ENCODE measurements around the gene IKZF2. TPM values are rescaled to one million over a fixed set of nuclear protein-coding genes. Genes with fewer than 3 reads are reported as not detected.

Gene IKZF2
- total RNA-seq, 1 experiment from 2014 or later, result 26.1 TPM

DNA sequence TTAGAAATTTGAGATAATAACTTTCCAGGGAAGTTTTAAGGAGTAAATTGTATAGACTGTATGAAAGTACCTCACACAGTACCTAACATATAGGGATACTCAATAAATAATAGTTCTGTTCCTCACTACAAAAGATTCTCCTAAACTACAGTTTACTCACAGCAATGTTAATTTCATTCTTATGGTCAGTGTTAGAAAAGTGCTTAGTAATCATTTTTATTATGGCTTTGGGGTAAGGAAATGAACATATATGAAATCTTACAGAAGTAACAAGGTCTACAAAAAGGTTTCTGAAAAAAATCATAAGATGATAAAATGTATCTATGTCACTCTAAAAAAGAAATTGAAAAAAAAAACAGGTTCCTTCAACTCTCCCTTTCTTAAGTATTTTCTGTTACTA, 67.2 kb downstream of the IKZF2 start:
- no peak overlapping the region for H3K27ac Mint-ChIP-seq (ENCODE audit: unreplicated experiment)
- BruUV-seq (replicated peaks), result no TSS peak
- H3K4me3 Mint-ChIP-seq (ENCODE audit: low read depth, unreplicated experiment), result no peak overlapping the region
- TF ChIP-seq, protein P1, sequence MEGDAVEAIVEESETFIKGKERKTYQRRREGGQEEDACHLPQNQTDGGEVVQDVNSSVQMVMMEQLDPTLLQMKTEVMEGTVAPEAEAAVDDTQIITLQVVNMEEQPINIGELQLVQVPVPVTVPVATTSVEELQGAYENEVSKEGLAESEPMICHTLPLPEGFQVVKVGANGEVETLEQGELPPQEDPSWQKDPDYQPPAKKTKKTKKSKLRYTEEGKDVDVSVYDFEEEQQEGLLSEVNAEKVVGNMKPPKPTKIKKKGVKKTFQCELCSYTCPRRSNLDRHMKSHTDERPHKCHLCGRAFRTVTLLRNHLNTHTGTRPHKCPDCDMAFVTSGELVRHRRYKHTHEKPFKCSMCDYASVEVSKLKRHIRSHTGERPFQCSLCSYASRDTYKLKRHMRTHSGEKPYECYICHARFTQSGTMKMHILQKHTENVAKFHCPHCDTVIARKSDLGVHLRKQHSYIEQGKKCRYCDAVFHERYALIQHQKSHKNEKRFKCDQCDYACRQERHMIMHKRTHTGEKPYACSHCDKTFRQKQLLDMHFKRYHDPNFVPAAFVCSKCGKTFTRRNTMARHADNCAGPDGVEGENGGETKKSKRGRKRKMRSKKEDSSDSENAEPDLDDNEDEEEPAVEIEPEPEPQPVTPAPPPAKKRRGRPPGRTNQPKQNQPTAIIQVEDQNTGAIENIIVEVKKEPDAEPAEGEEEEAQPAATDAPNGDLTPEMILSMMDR (IDR thresholded peaks at IDR 0.05; ENCODE audit: unreplicated experiment), result no peak
- intact Hi-C loops (cut with micrococcal nuclease; ENCODE audit: unreplicated experiment), result loop anchor here (1.0 kb wide), 1 partner anchor 33 kb away; no protein-coding TSS in a partner anchor
- no peak for DNase-seq
- peaks cover 11% of the 10 kb centered on the region for H3K4me1 Mint-ChIP-seq (ENCODE audit: low read depth, unreplicated experiment)
- no peaks in the 10 kb centered on the region for H3K36me3 Mint-ChIP-seq (ENCODE audit: insufficient read depth, unreplicated experiment)
- CTCF ChIA-PET, result no interaction called here
- no peaks in the 10 kb centered on the region for H3K9me3 Mint-ChIP-seq (ENCODE audit: low read depth, unreplicated experiment)
- H3K27me3 Mint-ChIP-seq (ENCODE audit: unreplicated experiment), result no peaks in the 10 kb centered on the region

DNA sequence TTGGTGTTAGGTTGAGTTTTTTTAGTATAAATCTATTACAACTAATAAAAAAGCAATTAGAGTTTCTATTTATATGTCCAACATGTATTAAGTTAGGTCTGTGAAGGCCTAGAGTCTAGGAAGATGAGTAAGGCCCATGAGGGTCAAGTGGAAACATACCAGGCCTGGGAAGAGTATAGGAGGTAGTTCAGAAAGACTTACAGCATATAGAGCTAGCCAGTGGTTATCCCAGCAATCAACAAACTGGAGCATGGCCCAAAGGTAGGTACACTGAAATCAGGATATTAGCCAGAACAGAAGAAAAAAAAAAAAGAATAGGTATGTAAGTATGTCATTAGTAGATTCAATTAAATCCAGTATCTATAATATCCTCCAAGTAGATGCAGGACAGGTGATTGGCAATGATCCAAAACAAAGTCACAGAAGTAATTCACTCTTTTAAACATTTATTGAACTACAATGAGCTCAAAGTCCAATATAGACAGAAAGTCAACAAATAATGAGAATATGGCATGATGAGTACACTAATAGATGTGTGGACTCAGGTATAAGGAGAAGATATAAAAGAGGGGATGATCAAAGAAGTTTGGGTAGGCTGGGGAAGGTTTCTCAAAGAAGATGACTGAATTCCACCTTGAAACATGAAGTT, 70.3 kb downstream of the IKZF2 start:
- Mint-ChIP-seq H3K36me3 (ENCODE audit: insufficient read depth, unreplicated experiment) (no peaks in the 10 kb centered on the region), H3K4me1 (ENCODE audit: low read depth, unreplicated experiment) (peaks cover 11% of the 10 kb centered on the region), H3K4me3 (ENCODE audit: low read depth, unreplicated experiment) (no peak overlapping the region), H3K27ac (ENCODE audit: unreplicated experiment) (no peak overlapping the region), H3K27me3 (ENCODE audit: unreplicated experiment) (no peaks in the 10 kb centered on the region), H3K9me3 (ENCODE audit: low read depth, unreplicated experiment) (no peaks in the 10 kb centered on the region)
- BruUV-seq (replicated peaks), result no TSS peak
- TF ChIP-seq, protein P1 (IDR thresholded peaks at IDR 0.05; ENCODE audit: unreplicated experiment), result no peak
- CTCF ChIA-PET, result interaction anchor here (1.1 kb wide), 1 partner anchor 11 kb away, joined by 4 read pairs; no protein-coding TSS in a partner anchor
- no peak for DNase-seq
- intact Hi-C loops (cut with micrococcal nuclease; ENCODE audit: unreplicated experiment), result no loop called here

DNA sequence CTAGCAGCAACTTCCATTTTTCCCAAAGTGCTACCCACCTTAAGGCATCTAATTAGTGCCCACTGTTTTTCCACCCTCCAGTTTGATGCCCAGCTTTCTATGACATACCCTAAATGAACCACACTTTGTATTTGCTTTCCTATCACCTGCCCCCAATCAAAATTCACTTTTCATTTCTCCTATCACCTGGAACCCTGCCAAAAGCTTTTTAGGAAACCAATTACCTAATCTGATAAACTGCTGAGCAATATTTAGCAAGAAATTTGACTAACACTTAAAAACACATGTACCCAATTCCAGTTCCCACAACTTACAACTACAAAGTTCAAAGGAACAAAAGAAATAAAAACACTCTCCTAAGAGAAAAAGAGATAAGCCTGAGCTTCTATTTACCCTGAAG, 71.7 kb downstream of the IKZF2 start:
- intact Hi-C loops (cut with micrococcal nuclease; ENCODE audit: unreplicated experiment), result no loop called here
- Mint-ChIP-seq H3K4me1 (ENCODE audit: low read depth, unreplicated experiment) (peaks cover 11% of the 10 kb centered on the region), H3K27me3 (ENCODE audit: unreplicated experiment) (no peaks in the 10 kb centered on the region), H3K9me3 (ENCODE audit: low read depth, unreplicated experiment) (no peaks in the 10 kb centered on the region), H3K36me3 (ENCODE audit: insufficient read depth, unreplicated experiment) (no peaks in the 10 kb centered on the region), H3K4me3 (ENCODE audit: low read depth, unreplicated experiment) (no peak overlapping the region), H3K27ac (ENCODE audit: unreplicated experiment) (no peak overlapping the region)
- TF ChIP-seq, protein P1 (IDR thresholded peaks at IDR 0.05; ENCODE audit: unreplicated experiment), result no peak
- CTCF ChIA-PET, result interaction anchor here (0.7 kb wide), 1 partner anchor 25 kb away, joined by 3 read pairs; no protein-coding TSS in a partner anchor
- no peak for DNase-seq
- no TSS peak for BruUV-seq (replicated peaks)

DNA sequence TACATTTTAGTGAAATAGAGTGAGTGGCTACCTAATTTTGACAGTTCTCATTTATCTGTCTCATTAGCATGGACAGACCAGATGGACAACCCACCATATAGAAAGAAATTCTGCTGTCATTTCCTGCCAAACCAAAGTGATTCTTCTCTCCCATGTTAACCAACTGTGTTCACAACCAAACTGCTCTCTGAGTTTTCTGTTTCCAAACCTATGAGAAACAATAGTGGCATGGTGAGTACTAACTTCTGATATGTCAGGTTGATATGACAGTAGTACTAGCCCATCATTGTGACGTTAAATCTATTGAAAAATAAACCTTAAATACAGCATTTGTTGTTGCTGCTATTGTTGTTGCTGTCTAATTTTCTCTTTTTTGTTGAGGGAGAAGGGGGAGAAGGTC, 72.7 kb downstream of the IKZF2 start:
- BruUV-seq (replicated peaks), result no TSS peak
- Mint-ChIP-seq H3K27ac (ENCODE audit: unreplicated experiment) (no peak overlapping the region), H3K27me3 (ENCODE audit: unreplicated experiment) (no peaks in the 10 kb centered on the region), H3K9me3 (ENCODE audit: low read depth, unreplicated experiment) (no peaks in the 10 kb centered on the region), H3K4me3 (ENCODE audit: low read depth, unreplicated experiment) (no peak overlapping the region), H3K36me3 (ENCODE audit: insufficient read depth, unreplicated experiment) (no peaks in the 10 kb centered on the region), H3K4me1 (ENCODE audit: low read depth, unreplicated experiment) (peaks cover 11% of the 10 kb centered on the region)
- DNase-seq, result no peak
- CTCF ChIA-PET, result no interaction called here
- intact Hi-C loops (cut with micrococcal nuclease; ENCODE audit: unreplicated experiment), result no loop called here
- TF ChIP-seq, protein P1 (IDR thresholded peaks at IDR 0.05; ENCODE audit: unreplicated experiment), result no peak

Data from Calu3 (cell line).